Activated naive CD4-positive, alpha-beta T cell treated with Interleukin-2 at 50 U/mL for 16 hours (primary cell): ENCODE results near the gene ALDOB.

Experiments
- DNase-seq: peaks from one replicate; pipeline ENCODE4 v3.0.0-alpha.2; 2020

Gene ALDOB

GRCh38 chr9:101381118-101381517, 54.5 kb downstream of the ALDOB start:
- no peak for DNase-seq

GRCh38 chr9:101380295-101380694, 55.3 kb downstream of the ALDOB start:
- no peak for DNase-seq

- DNase-seq: no peak
These were observed 59.3 kb downstream of the ALDOB start for GRCh38 chr9:101376111-101376848.

- no peak for DNase-seq
These were observed 60.0 kb downstream of the ALDOB start for GRCh38 chr9:101375546-101375945.

GRCh38 chr9:101372327-101373118, 63.1 kb downstream of the ALDOB start:
- DNase-seq: no peak

GRCh38 chr9:101371813-101372212, 63.8 kb downstream of the ALDOB start:
- DNase-seq: no peak
